Upper lobe of right lung (tissue), 1 donor: ENCODE results near the gene DNAH14. TPM values are rescaled to one million over a fixed set of nuclear protein-coding genes. Genes with fewer than 3 reads are reported as not detected.
"Not testable (repeated sequence)": the region's sequence is repeated elsewhere in the genome, so short reads cannot be mapped to it uniquely, and the experiment has no call there.

Experiments used
- ATAC-seq: fragments of 200-7000 bp; cut with Tn5 transposase; one replicate; pipeline ENCODE4 v1.9.1; 2020; ENCODE audit warnings: mild to moderate bottlenecking, moderate library complexity
- DNase-seq: peaks from one replicate; pipeline ENCODE4 v3.0.0-alpha.2; 2020
- H3K27ac ChIP-seq: fragments of 200-600 bp; one replicate; pipeline ENCODE4 v1.8.0; 2022
- H3K27me3 ChIP-seq: fragments of 200-600 bp; one replicate; pipeline ENCODE4 v1.8.0; 2022; ENCODE audit warnings: mild to moderate bottlenecking
- H3K36me3 ChIP-seq: fragments of 200-600 bp; one replicate; pipeline ENCODE4 v1.8.0; 2022
- H3K4me1 ChIP-seq: fragments of 200-600 bp; one replicate; pipeline ENCODE4 v1.8.0; 2022
- H3K4me3 ChIP-seq: fragments of 200-600 bp; one replicate; pipeline ENCODE4 v1.8.0; 2022; ENCODE audit warnings: mild to moderate bottlenecking
- H3K9me3 ChIP-seq: fragments of 200-600 bp; one replicate; pipeline ENCODE4 v1.8.0; 2022
- CTCF ChIP-seq: fragments of 200-600 bp; IDR thresholded peaks from one replicate; pipeline ENCODE4 v1.8.0; 2022; ENCODE audit warnings: antibody characterized with exemption
- intact Hi-C: fragments of 100-400 bp; cut with DNase I; formaldehyde crosslinking; loops from one replicate; pipeline ENCODE4 v1.11.0; 2022
- total RNA-seq: library from RNA; stranded (reverse); fragmentation: NEBNext Ultra II Directional; extraction: Animal tissue kit (Norgen Biotek cat#: 25700); gene quantifications from one replicate; pipeline ENCODE4 v1.2.1, GENCODE V29; 2021
- donor health status: DM: no; HTN: yes; CAD: no; lungs with severe emphysema.

DNAH14 gene
- total RNA-seq, 1 donor from 2014 or later, result 14.9 TPM

- Histone ChIP-seq H3K9me3 (peaks cover 14% of the 10 kb centered on the region), H3K4me3 (no peak overlapping the region), H3K27ac (no peak overlapping the region), H3K4me1 (no peaks in the 10 kb centered on the region), H3K36me3 (no peaks in the 10 kb centered on the region), H3K27me3 (no peaks in the 10 kb centered on the region)
- intact Hi-C loops, result no loop called here
- DNase-seq (no peak), ATAC-seq (no peak)
- TF ChIP-seq CTCF, result no peak
Measured at GRCh38 chr1:224938652-224939051, 9.2 kb downstream of the DNAH14 start.

- H3K4me3 ChIP-seq, result no peak overlapping the region
- no peak for DNase-seq
- peaks cover 2% of the 10 kb centered on the region for H3K9me3 ChIP-seq
- H3K27ac ChIP-seq, result no peak overlapping the region
- no peaks in the 10 kb centered on the region for H3K27me3 ChIP-seq
- intact Hi-C loops, result no loop called here
- no peaks in the 10 kb centered on the region for H3K36me3 ChIP-seq
- no peak for TF ChIP-seq CTCF
- no peak for ATAC-seq
- H3K4me1 ChIP-seq, result no peaks in the 10 kb centered on the region
Measured at GRCh38 chr1:224939844-224940425, 10.5 kb downstream of the DNAH14 start.

DNA sequence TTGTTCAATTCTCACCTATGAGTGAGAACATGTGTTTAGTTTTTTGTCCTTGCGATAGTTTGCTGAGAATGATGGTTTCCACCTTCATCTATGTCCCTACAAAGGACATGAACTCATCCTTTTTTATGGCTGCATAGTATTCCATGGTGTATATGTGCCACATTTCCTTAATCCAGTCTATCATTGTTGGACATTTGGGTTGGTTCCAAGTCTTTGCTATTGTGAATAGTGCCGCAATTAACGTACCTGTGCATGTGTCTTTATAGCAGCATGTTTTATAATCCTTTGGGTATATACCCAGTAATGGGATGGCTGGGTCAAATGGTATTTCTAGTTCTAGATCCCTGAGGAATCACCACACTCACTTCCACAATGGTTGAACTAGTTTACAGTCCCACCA is 11.3 kb downstream of the DNAH14 start:
- H3K27me3 ChIP-seq, H3K36me3 ChIP-seq, H3K9me3 ChIP-seq, H3K4me3 ChIP-seq, intact Hi-C loops, H3K27ac ChIP-seq, DNase-seq, H3K4me1 ChIP-seq, ATAC-seq: not testable (repeated sequence)

GRCh38 chr1:224945651-224946348 is 16.3 kb downstream of the DNAH14 start:
- intact Hi-C loops, H3K36me3 ChIP-seq, ATAC-seq, H3K27ac ChIP-seq, H3K4me3 ChIP-seq, H3K27me3 ChIP-seq, H3K9me3 ChIP-seq, DNase-seq, H3K4me1 ChIP-seq: not testable (repeated sequence)

- intact Hi-C loops, ATAC-seq, H3K4me3 ChIP-seq, H3K27ac ChIP-seq, H3K36me3 ChIP-seq, H3K9me3 ChIP-seq, H3K27me3 ChIP-seq, H3K4me1 ChIP-seq, DNase-seq: not testable (repeated sequence)
Measured at GRCh38 chr1:224946349-224946691, 16.8 kb downstream of the DNAH14 start.

DNA sequence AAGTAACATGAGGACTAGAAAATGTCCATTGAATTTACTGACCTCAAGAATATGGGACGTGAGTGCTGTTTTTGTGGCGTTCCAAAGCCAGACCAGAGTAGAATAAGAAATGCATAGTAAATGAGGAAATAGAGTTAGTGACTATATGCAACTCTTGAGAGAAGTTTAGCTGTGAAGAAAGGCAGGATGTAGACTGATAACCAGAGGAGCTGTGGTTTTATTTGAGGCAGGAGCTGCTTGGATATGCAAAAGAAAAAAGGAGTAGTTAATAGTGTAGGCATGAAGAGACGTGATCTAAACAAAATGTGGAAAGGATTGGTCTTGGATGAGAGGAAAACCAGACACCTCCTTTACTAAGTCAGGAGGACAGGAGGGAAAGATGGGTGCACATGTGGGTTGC is 28.2 kb downstream of the DNAH14 start:
- H3K4me1 ChIP-seq, result no peaks in the 10 kb centered on the region
- DNase-seq (no peak), ATAC-seq (no peak)
- no peak overlapping the region for H3K4me3 ChIP-seq
- TF ChIP-seq CTCF, result no peak
- H3K27ac ChIP-seq, result no peak overlapping the region
- intact Hi-C loops, result no loop called here
- no peaks in the 10 kb centered on the region for H3K9me3 ChIP-seq
- no peaks in the 10 kb centered on the region for H3K27me3 ChIP-seq
- H3K36me3 ChIP-seq, result no peaks in the 10 kb centered on the region

DNA sequence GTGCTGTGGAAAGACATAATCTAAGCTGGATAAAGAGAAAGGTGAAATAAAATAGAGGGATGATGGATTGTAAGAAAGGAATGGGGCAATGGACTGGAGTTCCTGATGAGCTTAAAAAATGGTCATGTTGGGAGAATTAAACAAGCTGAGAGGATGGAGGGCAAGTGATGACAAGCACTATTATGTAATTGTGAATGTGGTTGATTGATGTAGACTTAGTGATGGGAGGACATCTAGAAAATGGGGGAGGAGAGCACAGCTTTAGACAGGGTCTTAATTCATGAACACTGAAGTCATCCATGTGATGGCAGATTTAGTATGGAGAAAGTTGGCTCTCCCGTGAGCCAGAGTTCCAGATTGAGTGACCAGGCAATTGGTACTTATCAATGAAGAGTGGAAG is 29.0 kb downstream of the DNAH14 start:
- Histone ChIP-seq H3K27me3 (no peaks in the 10 kb centered on the region), H3K4me3 (no peak overlapping the region), H3K4me1 (no peaks in the 10 kb centered on the region), H3K9me3 (no peaks in the 10 kb centered on the region), H3K27ac (no peak overlapping the region), H3K36me3 (no peaks in the 10 kb centered on the region)
- ATAC-seq, result no peak
- intact Hi-C loops, result no loop called here
- TF ChIP-seq CTCF, result no peak
- no peak for DNase-seq
